Activated T-cell treated with anti-CD3 and anti-CD28 coated beads, Interleukin-2, amount 50 U/mL, for 1 hour (primary cell): ENCODE measurements around the gene CALM1.
A peak's percentile ranks its signal among the peaks of the same experiment; 100 is the strongest.
"Not testable (repeated sequence)": the region's sequence is repeated elsewhere in the genome, so short reads cannot be mapped to it uniquely, and the experiment has no call there.

Experiments used
- DNase-seq: peaks from one replicate; pipeline ENCODE4 v3.0.0-alpha.2; 2020

CALM1 gene

GRCh38 chr14:90383731-90384542 is 12.9 kb upstream of the CALM1 start:
- DNase-seq, result peak; percentile 66

- no peak for DNase-seq
Observed at GRCh38 chr14:90384543-90384911, 12.3 kb upstream of the CALM1 start.

- DNase-seq, result no peak
Observed at GRCh38 chr14:90386321-90386720, 10.5 kb upstream of the CALM1 start.

- no peak for DNase-seq
Observed at GRCh38 chr14:90387206-90387760, 9.5 kb upstream of the CALM1 start.

DNA sequence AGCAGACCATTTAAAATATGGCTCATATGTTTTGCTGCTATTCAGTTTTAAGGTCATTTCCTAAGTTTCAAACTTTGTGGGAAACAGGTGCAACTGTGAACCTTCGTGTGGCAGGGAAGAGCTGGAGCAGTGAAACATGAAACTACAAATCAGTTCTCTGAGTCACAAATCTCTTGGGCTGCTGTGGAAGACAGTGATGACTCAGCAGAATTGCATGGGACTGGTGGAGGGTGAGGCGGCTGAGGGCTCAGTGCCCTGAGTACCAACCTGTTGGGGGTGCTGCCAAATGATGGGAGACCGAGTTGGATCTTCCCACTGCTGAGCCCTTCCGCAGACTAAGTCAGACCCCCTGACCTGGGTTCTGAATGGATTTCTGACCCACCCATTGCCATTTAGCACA is 8.4 kb upstream of the CALM1 start:
- DNase-seq, result no peak

DNA sequence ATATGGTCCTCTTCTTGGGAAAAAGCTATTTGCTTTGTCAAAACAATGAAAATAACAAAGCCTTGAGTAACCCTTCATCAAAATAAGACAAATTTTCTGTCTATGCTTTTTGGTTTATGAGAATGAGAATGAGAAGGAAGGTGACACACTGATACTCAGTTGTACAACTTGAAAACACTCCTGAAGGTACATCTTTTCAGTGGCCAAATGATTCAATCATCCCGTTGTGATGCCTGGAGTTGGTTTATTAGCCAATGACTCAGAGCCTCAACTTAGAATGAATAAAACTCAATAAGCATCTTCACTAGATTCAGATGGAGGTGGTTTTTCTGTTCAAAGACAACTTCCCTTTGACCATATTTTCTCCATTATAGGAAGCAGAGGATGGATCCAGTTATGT is 7.8 kb upstream of the CALM1 start:
- no peak for DNase-seq

- DNase-seq, result no peak
Observed at GRCh38 chr14:90393966-90394365, 2.9 kb upstream of the CALM1 start.

GRCh38 chr14:90394782-90395181 is 2.0 kb upstream of the CALM1 start:
- DNase-seq, result not testable (repeated sequence)

- peak; percentile 74 for DNase-seq
Observed at GRCh38 chr14:90397425-90398314, 841 bp downstream of the CALM1 start.

DNA sequence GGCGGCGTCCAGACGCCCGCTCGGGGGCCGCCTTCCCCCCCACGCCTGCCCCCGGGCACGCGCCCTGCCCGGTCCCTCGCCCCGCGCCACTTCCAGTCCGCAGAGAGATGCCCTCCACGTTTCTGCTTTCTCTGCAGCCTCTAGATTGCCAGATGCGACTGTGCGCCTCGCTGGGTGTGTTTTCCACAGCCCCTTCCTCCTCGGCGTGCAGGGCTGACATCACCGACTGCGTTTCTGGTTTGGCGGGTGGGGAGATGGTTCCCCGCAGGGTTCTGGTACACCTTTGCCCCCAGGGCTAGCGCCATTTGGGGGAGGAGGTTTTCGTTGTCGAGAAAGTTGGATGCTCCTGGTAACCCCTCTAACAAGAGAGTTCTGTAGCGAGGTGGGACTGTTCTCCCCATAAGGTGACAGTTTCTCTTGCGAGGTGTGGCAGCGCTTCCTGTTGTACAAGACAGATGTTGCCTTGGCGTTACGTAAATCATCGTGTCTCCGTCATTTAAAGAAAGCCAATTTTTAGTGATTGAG is 1.5 kb downstream of the CALM1 start:
- peak; percentile 77 for DNase-seq

DNA sequence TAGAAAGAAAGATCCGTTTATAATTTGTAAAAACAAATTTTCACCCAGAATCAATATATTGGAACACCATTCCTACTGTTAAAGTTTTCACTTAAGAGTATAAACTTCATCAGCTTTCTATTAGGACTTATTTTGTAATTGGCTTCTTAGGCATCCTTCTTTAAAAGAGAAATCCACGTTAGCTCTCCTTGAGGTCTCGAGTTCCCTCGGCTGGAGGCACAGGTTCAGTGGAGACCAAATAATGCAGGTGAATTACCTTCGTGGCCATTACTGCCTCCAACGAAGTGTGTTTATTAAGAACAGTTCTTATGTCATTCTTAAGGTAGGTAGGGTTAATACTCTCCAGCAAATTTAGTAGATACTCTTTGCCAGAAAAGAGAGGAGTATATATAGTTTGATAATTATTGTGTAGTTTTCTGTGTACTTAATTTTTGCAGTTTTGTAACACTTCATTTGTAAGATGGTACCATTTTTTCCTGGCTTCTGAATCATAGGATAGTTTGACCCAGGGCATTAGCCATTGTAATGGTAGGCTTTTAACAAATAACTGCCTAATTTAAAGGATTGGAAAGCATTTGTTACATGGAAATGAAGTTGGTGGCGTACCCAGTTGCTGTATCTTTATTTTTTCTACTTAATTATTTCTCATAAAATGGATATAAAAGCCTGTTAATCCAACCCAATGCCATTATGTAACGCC is 2.2 kb downstream of the CALM1 start:
- no peak for DNase-seq

DNA sequence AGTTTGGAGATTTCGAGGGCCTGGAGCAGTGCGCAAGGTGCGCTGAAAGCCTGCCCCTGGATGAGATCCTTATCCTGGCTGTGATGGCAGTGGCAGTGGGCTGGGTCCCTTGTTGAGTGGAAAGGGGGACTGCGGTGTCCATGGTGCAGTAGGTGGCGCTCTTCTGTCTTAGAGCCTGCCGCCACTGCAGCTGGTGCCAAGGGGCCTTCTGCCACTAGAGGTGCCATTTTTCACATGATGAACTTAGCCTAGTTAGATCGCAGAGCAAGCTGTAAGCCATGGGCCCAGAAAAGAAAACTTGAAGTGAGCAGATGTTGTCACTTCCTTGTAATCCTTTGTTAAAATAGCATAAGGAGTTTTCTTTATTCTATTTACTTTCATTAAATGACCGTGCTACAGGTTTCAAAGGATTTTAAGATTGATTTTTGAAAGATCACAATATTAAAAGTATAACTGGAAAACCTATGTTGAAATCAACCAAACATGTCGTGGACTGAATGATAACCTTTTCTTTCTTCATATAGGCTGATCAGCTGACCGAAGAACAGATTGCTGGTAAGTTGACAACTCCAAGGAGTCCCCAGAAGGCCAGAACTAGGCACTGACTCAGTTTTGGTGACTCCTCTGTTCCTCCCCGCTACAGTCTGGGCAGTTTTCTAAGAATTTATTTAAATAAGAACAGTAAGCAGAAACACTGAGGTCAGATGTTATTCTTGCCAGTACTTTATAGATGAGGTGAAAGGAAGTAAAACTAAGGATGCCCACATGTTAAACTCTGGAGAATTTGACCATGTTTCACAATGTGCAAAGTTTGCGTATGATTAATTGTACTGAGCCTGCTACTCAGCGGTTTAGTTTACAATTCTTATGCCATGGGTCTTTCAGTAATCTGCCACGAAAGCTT is 3.0 kb downstream of the CALM1 start:
- peak; percentile 81 for DNase-seq

GRCh38 chr14:90400904-90401561 is 4.2 kb downstream of the CALM1 start:
- no peak for DNase-seq

- no peak for DNase-seq
Observed at GRCh38 chr14:90402016-90402415, 5.2 kb downstream of the CALM1 start.

DNA sequence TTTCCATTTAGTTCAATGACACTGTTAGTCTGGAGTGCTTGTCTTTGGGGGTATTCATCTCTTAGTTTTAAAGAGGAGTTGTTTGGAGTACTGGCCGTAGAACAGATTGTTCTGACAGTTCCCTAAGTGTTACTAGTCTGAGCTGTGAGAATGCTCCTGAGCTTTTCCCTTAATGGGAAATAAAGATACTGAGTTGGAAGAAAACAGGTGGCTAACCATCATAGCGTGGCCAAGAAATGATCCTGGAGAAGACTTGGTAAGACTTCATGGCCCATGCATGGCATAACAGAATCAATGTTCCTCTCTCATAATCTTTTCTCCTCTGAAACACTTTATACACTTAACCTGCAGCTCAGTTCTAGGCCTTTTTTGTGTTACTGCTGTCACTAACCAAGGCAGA is 6.2 kb downstream of the CALM1 start:
- DNase-seq, result no peak

DNA sequence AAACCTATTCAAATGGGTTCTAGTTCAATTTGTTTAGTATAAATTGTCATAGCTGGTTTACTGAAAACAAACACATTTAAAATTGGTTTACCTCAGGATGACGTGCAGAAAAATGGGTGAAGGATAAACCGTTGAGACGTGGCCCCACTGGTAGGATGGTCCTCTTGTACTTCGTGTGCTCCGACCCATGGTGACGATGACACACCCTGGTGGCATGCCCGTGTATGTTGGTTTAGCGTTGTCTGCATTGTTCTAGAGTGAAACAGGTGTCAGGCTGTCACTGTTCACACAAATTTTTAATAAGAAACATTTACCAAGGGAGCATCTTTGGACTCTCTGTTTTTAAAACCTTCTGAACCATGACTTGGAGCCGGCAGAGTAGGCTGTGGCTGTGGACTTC is 8.3 kb downstream of the CALM1 start:
- no peak for DNase-seq

DNA sequence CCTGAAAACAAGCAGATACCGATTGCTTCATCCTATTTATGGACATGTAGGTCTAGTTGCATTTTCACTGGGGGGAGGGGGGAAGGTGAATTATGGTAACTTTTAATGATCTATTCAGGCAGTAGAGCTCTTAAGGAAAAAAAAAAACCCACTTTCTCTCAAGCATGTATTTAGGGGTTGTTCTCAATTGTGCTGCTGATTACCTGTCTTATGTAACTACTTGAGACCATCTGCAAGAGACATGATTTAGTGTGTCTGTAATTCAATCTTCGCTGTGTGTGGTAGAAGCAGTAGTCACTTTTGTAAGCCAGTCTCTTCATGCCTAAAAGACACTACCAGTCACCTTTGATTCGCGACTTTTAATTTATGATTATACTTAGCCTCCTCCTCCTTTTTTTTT is 8.9 kb downstream of the CALM1 start:
- no peak for DNase-seq

DNA sequence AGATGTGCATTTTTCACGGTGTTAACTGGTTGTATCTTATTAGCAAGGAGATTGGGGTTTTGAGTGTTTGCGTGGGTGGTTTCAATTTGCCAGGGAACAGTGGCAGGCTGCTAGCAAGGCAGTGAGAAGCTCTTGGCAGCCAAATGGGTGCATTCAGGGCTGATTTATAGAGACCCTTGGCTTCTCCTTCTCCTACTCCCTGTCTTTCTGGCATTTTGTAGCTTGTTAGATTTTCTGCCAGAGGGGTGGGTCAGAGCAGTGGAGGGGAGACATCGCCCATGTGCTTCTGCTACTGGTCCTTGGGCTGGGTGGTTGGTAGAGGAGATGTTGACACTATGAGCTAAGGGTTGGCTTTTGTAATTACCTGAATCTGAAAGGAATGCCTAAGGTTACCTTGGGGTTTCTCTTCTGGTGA is 9.6 kb downstream of the CALM1 start:
- no peak for DNase-seq

DNA sequence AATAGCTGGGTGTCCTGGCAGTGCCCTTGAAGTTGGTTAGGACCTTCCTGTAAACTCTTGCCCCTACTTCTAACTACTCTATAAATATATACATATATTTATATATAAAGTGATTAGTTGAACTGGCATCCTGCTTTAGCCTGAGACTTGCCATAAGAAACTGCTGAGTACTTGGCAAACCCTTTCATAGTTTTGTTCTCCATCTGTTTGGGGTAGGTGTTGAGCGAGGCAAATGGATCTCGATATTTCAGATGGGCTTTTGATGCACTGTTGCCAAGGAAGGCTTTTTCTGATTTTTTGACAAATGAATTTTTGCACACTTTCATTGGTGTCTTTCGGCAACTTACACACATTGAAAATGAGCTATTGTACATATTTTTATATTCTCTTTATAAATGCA is 10.4 kb downstream of the CALM1 start:
- no peak for DNase-seq

- DNase-seq, result peak; percentile 26
Observed at GRCh38 chr14:90408713-90409112, 11.9 kb downstream of the CALM1 start.

DNA sequence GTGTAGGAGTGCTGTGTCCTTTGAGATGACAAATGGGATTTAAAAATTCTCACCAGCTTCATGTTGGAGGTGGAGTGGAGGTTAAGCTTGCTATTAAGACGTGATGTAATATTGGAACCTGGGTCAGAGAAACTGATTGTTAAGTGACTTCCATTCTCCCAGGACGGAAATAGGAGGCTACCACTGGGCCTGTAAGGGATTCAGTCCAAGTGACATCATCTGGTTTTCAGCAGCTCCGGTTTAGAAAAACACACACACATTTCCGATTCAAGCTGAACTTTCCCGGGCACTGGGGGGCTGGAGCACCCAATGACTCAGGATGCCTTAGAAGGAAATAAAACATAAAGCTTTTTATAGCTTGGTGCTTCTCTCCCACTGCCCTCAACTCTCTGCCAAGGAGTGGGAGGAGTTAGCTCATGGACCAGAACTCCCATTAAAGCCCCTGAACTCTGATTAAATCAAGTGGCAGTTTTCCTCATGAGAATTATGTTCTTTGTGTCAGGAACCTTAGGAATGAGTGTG is 12.4 kb downstream of the CALM1 start:
- no peak for DNase-seq
